ENCODE data around the gene LRRC23.

DNA sequence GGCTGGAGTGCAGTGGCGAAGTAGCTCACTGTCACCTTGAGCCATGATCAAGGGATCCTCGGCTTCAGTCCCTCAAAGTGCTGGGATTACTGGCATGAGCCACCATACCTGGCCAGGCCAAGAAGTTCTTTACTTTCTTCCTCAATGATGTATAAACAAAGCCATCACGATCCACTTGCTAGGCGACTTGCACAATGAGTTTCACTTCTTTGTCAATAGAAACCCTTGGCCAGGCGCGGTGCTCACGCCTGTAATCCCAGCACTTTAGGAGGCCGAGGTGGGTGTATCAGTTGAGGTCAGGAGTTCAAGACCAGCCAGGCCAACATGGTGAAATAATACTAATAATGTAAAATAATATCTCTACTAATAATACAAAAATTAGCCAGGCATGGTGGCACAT is 17.2 kb upstream of the LRRC23 start:
- TF ChIP-seq, protein P1, sequence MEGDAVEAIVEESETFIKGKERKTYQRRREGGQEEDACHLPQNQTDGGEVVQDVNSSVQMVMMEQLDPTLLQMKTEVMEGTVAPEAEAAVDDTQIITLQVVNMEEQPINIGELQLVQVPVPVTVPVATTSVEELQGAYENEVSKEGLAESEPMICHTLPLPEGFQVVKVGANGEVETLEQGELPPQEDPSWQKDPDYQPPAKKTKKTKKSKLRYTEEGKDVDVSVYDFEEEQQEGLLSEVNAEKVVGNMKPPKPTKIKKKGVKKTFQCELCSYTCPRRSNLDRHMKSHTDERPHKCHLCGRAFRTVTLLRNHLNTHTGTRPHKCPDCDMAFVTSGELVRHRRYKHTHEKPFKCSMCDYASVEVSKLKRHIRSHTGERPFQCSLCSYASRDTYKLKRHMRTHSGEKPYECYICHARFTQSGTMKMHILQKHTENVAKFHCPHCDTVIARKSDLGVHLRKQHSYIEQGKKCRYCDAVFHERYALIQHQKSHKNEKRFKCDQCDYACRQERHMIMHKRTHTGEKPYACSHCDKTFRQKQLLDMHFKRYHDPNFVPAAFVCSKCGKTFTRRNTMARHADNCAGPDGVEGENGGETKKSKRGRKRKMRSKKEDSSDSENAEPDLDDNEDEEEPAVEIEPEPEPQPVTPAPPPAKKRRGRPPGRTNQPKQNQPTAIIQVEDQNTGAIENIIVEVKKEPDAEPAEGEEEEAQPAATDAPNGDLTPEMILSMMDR (IDR thresholded peaks at IDR 0.05; ENCODE audit: poor library complexity, severe bottlenecking): no peak
- TF ChIP-seq POLR2AphosphoS5 (IDR thresholded peaks at IDR 0.05) (no peak), TAF1 (IDR thresholded peaks at IDR 0.05; ENCODE audit: low read depth) (no peak), RAD21 (conservative IDR thresholded peaks at IDR 0.05) (no peak), EP300 (conservative IDR thresholded peaks at IDR 0.05; ENCODE audit: poor library complexity, severe bottlenecking) (no peak), EZH2 (IDR thresholded peaks at IDR 0.05; ENCODE audit: borderline replicate concordance, insufficient read depth, low read length, poor library complexity, severe bottlenecking) (no peak)
- TF ChIP-seq, protein P2, sequence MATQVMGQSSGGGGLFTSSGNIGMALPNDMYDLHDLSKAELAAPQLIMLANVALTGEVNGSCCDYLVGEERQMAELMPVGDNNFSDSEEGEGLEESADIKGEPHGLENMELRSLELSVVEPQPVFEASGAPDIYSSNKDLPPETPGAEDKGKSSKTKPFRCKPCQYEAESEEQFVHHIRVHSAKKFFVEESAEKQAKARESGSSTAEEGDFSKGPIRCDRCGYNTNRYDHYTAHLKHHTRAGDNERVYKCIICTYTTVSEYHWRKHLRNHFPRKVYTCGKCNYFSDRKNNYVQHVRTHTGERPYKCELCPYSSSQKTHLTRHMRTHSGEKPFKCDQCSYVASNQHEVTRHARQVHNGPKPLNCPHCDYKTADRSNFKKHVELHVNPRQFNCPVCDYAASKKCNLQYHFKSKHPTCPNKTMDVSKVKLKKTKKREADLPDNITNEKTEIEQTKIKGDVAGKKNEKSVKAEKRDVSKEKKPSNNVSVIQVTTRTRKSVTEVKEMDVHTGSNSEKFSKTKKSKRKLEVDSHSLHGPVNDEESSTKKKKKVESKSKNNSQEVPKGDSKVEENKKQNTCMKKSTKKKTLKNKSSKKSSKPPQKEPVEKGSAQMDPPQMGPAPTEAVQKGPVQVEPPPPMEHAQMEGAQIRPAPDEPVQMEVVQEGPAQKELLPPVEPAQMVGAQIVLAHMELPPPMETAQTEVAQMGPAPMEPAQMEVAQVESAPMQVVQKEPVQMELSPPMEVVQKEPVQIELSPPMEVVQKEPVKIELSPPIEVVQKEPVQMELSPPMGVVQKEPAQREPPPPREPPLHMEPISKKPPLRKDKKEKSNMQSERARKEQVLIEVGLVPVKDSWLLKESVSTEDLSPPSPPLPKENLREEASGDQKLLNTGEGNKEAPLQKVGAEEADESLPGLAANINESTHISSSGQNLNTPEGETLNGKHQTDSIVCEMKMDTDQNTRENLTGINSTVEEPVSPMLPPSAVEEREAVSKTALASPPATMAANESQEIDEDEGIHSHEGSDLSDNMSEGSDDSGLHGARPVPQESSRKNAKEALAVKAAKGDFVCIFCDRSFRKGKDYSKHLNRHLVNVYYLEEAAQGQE (IDR thresholded peaks at IDR 0.05; ENCODE audit: borderline replicate concordance): no peak

All from neural cell (in vitro differentiated cells).